NCI-H345 treated with DMSO at 0.1 percent for 48 hours (cell line): ENCODE data around the gene SERPINB1.
"Not testable (repeated sequence)": the region's sequence is repeated elsewhere in the genome, so short reads cannot be mapped to it uniquely, and the experiment has no call there.

Source experiments
- DNase-seq: peaks from one replicate; lab custom pipeline; 2025; ENCODE audit not compliant: unreplicated experiment; lab: John Stamatoyannopoulos, UW

SERPINB1 gene

GRCh38 chr6:2819115-2819514 is 22.5 kb downstream of the SERPINB1 start:
- no peak for DNase-seq

GRCh38 chr6:2818593-2818992 is 23.1 kb downstream of the SERPINB1 start:
- no peak for DNase-seq

- DNase-seq: no peak
These were observed 23.7 kb downstream of the SERPINB1 start for GRCh38 chr6:2817903-2818443.

- DNase-seq: no peak
These were observed 25.5 kb downstream of the SERPINB1 start for GRCh38 chr6:2816158-2816557.

- no peak for DNase-seq
These were observed 29.0 kb downstream of the SERPINB1 start for GRCh38 chr6:2812695-2813094.

- DNase-seq: no peak
These were observed 31.5 kb downstream of the SERPINB1 start for GRCh38 chr6:2810092-2810671.

- DNase-seq: no peak
These were observed 32.6 kb downstream of the SERPINB1 start for GRCh38 chr6:2809015-2809414.

GRCh38 chr6:2807342-2808090 is 34.1 kb downstream of the SERPINB1 start:
- no peak for DNase-seq

GRCh38 chr6:2806644-2807043 is 35.0 kb downstream of the SERPINB1 start:
- DNase-seq: no peak

- DNase-seq: no peak
These were observed 36.6 kb downstream of the SERPINB1 start for GRCh38 chr6:2805031-2805430.

- no peak for DNase-seq
These were observed 37.1 kb downstream of the SERPINB1 start for GRCh38 chr6:2804516-2804915.

GRCh38 chr6:2803731-2804429 is 37.8 kb downstream of the SERPINB1 start:
- no peak for DNase-seq

GRCh38 chr6:2802521-2803060 is 39.1 kb downstream of the SERPINB1 start:
- no peak for DNase-seq

GRCh38 chr6:2801687-2802086 is 40.0 kb downstream of the SERPINB1 start:
- DNase-seq: not testable (repeated sequence)

- no peak for DNase-seq
These were observed 40.9 kb downstream of the SERPINB1 start for GRCh38 chr6:2800552-2801316.

GRCh38 chr6:2799936-2800527 is 41.6 kb downstream of the SERPINB1 start:
- DNase-seq: no peak

- no peak for DNase-seq
These were observed 43.0 kb downstream of the SERPINB1 start for GRCh38 chr6:2798586-2799134.

GRCh38 chr6:2797564-2798031 is 44.1 kb downstream of the SERPINB1 start:
- DNase-seq: no peak

GRCh38 chr6:2796861-2797260 is 44.8 kb downstream of the SERPINB1 start:
- DNase-seq: no peak

- DNase-seq: no peak
These were observed 45.7 kb downstream of the SERPINB1 start for GRCh38 chr6:2795956-2796355.
